Activated naive CD4-positive, alpha-beta T cell treated with anti-CD3 and anti-CD28 coated beads, Interleukin-2, amount 10 ng/mL, durations not matched to agents 7 days and 5 days (primary cell): Measurements from ENCODE around the gene SYF2.
"Not testable (repeated sequence)": the region's sequence is repeated elsewhere in the genome, so short reads cannot be mapped to it uniquely, and the experiment has no call there.

Source experiments
- CTCF ChIA-PET: fragments of 350-600 bp; sonication (Branson Sonifier 250); formaldehyde crosslinking; loops from one replicate; lab custom pipeline; 2021; ENCODE audit warnings: antibody characterized with exemption; lab: Charles Lee
- DNase-seq: peaks from one replicate; pipeline ENCODE4 v3.0.0-alpha.2; 2020
- H3K27ac Mint-ChIP-seq: one replicate; pipeline ENCODE4 v1.8.0; 2021; ENCODE audit warnings: mild to moderate bottlenecking, moderate library complexity, mixed read lengths
- H3K27me3 Mint-ChIP-seq: one replicate; pipeline ENCODE4 v1.8.0; 2021; ENCODE audit warnings: mild to moderate bottlenecking, mixed read lengths
- H3K36me3 Mint-ChIP-seq: one replicate; pipeline ENCODE4 v1.8.0; 2021; ENCODE audit warnings: mixed read lengths
- H3K4me1 Mint-ChIP-seq: one replicate; pipeline ENCODE4 v1.8.0; 2021; ENCODE audit warnings: mixed read lengths
- H3K4me3 Mint-ChIP-seq: one replicate; pipeline ENCODE4 v1.8.0; 2021; ENCODE audit warnings: mild to moderate bottlenecking, moderate library complexity, mixed read lengths
- H3K9me3 Mint-ChIP-seq: one replicate; pipeline ENCODE4 v1.8.0; 2021; ENCODE audit warnings: mixed read lengths

The SYF2 gene

DNA sequence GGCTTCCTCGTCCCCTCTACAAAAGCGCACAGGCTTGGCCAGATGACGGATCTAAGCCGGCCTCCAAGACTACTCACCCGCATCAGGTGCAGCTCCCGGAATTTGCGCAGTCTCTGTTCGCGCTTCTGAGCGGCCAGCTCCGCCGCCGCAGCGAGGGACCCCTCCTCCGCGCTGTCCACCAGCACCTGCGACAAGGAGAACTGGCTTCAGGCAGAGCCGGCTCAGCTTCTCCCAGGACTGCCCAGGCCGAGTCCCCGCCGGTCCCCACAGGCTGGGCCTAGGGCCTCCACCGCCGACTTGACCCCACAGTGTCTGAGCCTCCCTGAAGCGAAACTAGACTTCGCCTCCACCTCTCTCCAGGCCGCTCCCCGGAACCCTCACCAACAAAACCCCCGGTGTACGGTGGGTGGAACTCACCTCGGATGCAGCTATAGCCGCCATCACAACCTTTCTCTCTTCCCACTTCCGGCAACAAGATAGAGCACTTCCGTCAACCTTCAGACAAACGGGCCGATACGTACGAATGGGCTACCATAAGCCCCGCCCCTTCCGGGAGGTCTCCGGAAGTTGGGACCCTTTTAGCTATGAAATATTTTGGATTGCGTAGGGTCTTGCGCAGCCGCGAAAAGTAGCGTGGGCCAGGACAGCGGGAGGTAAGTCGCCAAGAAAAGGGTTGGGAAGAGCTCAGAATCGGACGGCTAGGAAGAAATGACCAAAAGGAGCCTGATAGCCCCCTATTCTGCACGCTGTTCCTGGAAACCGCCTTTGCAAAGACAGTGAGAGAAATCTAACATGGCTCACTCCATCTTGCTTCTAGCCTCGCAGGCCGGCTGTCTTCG is at the start of gene SYF2:
Gene SYF2, minus strand, starts transcription at position 476 of the 839 bp plus-strand sequence. Its CDS starts 35 bp downstream, at position 441.
- H3K9me3 Mint-ChIP-seq: no peaks in the 10 kb centered on the region
- no peak within 1 kb of the TSS for H3K27ac Mint-ChIP-seq
- CTCF ChIA-PET: interaction anchor here (0.6 to 1.1 kb wide), 2 partner anchors 15 to 287 kb away, joined by 3 to 4 read pairs; partner anchors contain the start of gene RSRP1
- peaks cover 30% of the 10 kb centered on the region for H3K4me1 Mint-ChIP-seq
- H3K4me3 Mint-ChIP-seq: no peak within 1 kb of the TSS
- peak; percentile 93 for DNase-seq
- no peaks in the 10 kb centered on the region for H3K27me3 Mint-ChIP-seq
- H3K36me3 Mint-ChIP-seq: peaks cover 27% of the 10 kb centered on the region

DNA sequence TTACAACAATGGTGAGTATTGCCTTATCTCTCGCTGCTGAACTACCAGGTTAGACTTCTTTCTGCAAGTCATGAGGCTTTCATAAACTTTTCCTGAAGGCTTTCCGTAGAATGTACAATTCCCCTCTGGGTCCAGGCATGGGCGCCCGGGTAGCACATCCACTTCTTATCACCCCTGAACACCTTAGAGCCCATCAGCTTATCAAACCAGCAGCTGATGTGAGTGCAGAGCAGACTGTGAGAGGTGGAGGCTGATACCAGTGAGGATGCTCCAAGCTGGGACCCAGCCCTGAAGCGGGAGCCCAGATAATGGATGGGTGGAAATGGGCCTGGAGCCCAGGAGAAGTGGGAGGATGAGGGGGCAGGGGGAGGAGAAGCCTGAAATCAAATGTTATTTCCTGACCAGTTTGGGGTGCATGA is 47.4 kb upstream of the SYF2 start:
- DNase-seq, H3K36me3 Mint-ChIP-seq, H3K27ac Mint-ChIP-seq, CTCF ChIA-PET, H3K4me3 Mint-ChIP-seq, H3K9me3 Mint-ChIP-seq, H3K4me1 Mint-ChIP-seq: not testable (repeated sequence)
- H3K27me3 Mint-ChIP-seq: peaks cover 16% of the 10 kb centered on the region

DNA sequence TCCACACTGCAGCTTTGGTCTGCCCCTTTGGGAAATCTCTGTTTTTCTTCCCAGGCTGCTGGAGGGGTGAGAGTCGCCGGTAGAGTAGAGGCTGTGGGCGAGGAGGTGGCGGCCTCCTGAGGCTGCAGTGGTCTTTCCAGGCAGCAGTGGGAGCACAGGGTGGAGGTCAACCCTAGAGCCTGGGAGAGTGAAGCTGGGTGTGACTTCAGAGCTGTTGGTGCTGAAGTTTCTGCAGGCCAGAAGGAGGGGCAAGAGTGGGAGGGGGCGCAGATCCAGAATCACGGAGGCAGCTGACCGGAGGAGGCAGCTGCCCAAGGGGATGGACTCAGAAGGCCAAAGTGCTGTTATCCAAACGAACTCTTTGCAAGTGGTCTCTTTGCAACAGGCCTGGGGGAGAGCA is 46.5 kb upstream of the SYF2 start:
- CTCF ChIA-PET, H3K27ac Mint-ChIP-seq: not testable (repeated sequence)

DNA sequence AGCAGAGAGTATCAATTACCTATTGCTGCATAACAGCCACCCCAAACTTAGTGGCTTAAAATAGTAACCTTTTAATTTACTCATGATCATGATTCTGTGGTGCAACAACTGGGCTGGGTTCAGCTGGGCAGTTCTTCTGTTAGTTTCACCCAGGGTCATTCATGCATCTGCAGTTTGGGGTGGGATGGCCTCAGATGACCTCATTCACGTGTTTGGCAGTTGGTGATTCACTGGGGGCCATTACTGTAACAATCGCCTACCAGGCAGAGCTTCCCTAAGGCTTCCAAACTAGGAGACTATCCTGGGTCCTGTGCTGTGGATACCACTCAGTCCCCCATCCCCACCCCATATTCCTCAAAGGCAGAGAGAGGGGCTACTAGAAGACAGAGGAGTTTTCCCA is 46.1 kb upstream of the SYF2 start:
- H3K9me3 Mint-ChIP-seq, H3K4me1 Mint-ChIP-seq, CTCF ChIA-PET, H3K27ac Mint-ChIP-seq, H3K36me3 Mint-ChIP-seq, DNase-seq, H3K4me3 Mint-ChIP-seq: not testable (repeated sequence)
- H3K27me3 Mint-ChIP-seq: peaks cover 15% of the 10 kb centered on the region

More for the DNA sequence above, 46.5 kb upstream of the SYF2 start:
- peaks cover 15% of the 10 kb centered on the region for H3K27me3 Mint-ChIP-seq
- not testable (repeated sequence) for H3K4me1 Mint-ChIP-seq, DNase-seq, H3K9me3 Mint-ChIP-seq, H3K4me3 Mint-ChIP-seq, H3K36me3 Mint-ChIP-seq

DNA sequence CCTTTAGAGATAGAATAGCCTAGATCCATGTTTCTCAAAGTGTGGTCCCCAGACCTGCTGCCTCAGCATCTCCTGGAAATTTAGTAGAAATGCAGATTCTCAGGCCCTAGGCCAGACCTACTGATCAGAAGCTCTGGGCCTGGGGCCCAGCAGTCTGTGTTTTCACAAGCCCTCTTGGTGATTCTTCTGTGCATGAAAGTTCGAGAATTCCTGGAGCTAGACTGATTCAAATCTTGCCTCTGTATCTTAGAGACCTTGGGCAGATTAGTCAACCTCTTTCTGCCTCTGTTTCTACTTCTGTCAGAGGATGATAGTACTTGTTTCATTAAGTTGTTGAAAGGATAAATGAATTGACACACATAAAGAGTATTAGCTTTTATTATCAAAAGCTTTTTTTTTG is 45.0 kb upstream of the SYF2 start:
- H3K4me1 Mint-ChIP-seq, H3K27ac Mint-ChIP-seq, CTCF ChIA-PET, H3K9me3 Mint-ChIP-seq, DNase-seq, H3K4me3 Mint-ChIP-seq, H3K36me3 Mint-ChIP-seq: not testable (repeated sequence)
- peaks cover 16% of the 10 kb centered on the region for H3K27me3 Mint-ChIP-seq

DNA sequence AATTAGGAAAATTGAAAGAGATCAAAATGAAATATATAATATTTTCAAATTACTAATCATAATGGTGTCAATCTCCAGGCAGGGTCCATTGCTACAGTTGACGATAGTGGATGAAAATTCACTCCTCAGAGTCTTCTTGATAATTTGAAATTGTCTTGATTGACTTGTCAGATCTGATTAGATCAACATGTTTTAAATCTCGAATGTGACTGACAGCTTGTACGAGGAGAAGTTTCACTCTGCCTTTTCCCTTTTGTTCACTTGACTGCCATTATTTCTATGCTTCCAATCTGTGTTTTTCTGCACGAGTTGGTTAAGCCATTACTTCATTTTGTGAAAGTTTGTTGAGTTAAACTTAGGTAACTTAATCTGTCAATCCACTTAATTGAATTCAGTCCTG is 43.3 kb upstream of the SYF2 start:
- H3K4me3 Mint-ChIP-seq, DNase-seq, H3K4me1 Mint-ChIP-seq, H3K36me3 Mint-ChIP-seq, CTCF ChIA-PET, H3K27ac Mint-ChIP-seq, H3K9me3 Mint-ChIP-seq: not testable (repeated sequence)
- H3K27me3 Mint-ChIP-seq: peaks cover 24% of the 10 kb centered on the region

DNA sequence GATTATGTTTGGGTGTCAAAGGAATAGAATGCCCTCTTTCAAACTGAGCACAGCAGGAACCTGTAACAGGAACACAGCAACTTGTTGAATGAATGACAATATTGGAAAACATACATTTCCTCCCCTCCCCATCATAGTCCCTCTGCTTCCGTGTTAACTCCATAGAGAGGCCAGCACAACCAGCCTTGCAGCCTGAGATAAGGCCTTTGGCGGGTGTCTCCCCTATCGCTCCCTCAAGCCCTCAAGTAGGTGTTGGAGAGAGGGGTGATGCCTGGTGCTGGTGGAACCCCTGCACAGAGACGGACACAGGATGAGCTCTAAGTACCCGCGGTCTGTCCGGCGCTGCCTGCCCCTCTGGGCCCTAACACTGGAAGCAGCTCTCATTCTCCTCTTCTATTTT is 39.9 kb upstream of the SYF2 start, which contains the start of gene RHD:
Gene RHD, plus strand, starts transcription at position 272 of the 400 bp plus-strand sequence. Its CDS starts 39 bp downstream, at position 311.
- H3K27ac Mint-ChIP-seq, H3K4me1 Mint-ChIP-seq, H3K9me3 Mint-ChIP-seq, H3K4me3 Mint-ChIP-seq, DNase-seq, H3K36me3 Mint-ChIP-seq, CTCF ChIA-PET: not testable (repeated sequence)
- H3K27me3 Mint-ChIP-seq: peaks cover 27% of the 10 kb centered on the region

DNA sequence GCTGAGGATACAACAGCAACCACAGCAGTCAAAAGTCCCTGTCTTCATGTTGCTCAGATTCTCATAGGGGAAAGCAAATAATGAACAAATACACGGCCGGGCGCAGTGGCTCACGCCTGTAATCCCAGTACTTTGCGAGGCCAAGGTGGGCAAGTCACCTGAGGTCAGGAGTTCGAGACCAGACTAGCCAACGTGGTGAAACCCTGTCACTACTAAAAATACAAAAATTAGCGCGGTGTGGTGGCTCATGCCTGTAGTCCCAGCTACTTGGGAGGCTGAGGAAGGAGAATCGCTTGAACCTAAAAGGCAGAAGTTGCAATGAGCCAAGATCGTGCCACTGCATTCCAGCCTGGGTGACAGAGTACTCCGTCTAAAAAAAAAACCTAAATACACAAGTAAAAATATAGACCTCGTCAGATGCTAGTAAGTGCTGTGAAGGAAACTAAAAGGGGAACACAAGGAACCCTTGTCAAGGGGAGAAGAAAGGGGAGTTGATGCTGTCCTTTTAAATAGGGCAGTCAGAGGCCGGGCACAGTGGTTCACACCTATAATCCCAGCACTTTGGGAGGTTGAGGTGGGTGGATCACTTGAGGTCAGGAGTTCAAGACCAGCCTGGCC is 36.0 kb upstream of the SYF2 start:
- not testable (repeated sequence) for H3K9me3 Mint-ChIP-seq, H3K36me3 Mint-ChIP-seq, H3K4me1 Mint-ChIP-seq, DNase-seq
- Mint-ChIP-seq H3K4me3 (peak overlapping the region; percentile 72), H3K27me3 (peaks cover 20% of the 10 kb centered on the region), H3K27ac (peak overlapping the region; percentile 82)
- CTCF ChIA-PET: interaction anchor here (1.0 kb wide), 1 partner anchor 20 kb away, joined by 3 read pairs; no protein-coding TSS in a partner anchor

DNA sequence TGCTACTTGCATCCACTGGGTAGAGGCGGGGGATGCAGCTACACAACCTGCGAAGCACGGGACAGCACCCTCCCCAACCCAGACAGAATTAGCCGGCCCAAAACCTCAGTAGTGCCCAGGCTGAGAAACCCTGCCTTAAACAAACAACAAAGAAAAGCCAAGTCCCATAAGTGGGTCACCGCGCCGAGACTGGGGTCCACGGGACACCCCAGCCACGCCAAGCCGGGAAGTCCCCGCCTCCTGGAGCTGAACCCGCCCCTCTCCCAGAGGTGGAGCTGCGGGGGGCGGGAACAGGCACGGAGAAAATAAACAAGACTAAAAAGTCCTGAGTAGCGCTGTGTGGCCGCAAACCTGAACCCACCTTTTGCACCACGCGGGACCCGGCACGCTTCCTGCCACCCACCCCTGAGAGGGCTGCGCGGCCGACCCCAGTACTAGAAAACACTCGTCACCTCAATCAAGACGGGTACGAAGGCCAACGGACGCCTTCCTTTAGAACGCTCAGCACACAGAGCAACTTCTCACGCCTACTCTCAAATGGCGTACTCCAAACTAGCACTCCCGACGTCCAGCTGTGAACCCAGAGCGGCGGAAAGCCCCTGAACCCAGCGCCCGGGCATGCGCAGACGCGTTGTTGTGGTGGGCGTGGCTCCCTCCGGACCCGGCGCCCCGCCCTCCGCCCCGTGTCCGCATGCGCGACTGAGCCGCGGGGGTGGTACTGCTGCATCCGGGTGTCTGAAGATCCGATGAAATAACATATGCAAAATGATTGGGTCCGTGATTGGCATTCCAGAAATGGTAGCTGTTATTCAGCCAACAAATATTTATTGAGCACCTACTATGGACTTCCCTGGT is 35.2 kb upstream of the SYF2 start:
- not testable (repeated sequence) for H3K4me1 Mint-ChIP-seq, H3K9me3 Mint-ChIP-seq
- Mint-ChIP-seq H3K27me3 (peaks cover 20% of the 10 kb centered on the region), H3K27ac (peak overlapping the region; percentile 82), H3K4me3 (peak overlapping the region; percentile 72), H3K36me3 (peaks cover 12% of the 10 kb centered on the region)
- peak; percentile 83 for DNase-seq
- CTCF ChIA-PET: interaction anchor here (1.0 kb wide), 1 partner anchor 19 kb away, joined by 3 read pairs; no protein-coding TSS in a partner anchor

DNA sequence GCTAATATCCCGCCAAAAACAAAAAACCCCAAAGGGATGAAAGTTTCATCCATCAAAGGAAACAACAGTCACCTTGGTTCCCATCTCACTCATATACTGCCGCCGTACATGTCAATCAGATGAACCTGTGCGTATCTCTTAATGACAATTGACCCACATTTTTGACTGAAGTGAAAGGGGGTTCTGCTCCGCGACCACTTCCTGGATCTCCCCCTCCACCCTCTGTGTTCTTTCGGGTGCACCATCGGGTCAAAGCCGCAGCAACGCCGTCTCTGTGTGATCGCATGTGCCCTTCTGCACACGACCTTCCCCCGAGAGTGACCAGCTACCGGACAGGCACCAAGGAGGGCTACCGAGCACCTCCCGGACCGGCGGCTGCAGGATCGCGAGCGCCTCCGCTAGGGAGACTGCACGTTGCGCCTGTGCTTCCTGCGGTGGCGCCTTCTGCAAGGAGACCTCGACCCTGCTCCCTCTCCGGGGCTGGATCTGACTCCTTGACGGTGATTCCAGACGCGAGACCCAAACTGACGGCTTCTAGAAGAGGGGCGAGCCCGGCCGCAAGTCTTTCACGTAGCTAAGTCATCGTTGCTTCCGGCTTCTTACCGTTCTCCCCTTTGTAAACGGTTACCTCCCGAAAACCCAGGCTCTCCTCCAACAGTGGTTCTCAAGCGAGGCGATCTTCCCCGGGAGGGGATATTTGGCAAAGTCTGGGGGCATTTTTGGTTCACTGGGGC is 34.4 kb upstream of the SYF2 start:
- H3K27me3 Mint-ChIP-seq: peaks cover 16% of the 10 kb centered on the region
- CTCF ChIA-PET, H3K4me1 Mint-ChIP-seq, H3K9me3 Mint-ChIP-seq: not testable (repeated sequence)
- peak; percentile 29 for DNase-seq
- H3K27ac Mint-ChIP-seq: peak overlapping the region; percentile 83
- H3K36me3 Mint-ChIP-seq: peaks cover 12% of the 10 kb centered on the region
- H3K4me3 Mint-ChIP-seq: peak overlapping the region; percentile 85

DNA sequence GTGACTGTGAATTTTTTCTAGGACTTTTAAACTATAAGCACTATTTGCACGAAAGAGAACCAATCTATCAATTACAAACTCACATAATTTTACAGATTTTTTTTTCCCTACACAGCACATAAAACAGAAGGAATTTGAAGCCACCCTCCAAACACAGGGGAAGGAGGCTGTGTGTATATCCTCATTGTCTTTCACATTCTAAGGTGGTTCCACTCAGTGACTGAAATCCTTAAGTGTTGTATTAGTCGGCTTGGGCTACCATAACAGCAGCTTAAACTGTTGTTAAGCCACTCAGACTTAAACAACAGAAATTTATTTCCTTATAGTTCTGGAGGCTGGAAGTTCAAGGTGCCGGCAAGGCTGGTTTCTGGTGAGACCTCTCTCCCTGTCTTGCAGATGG is 28.0 kb upstream of the SYF2 start:
- peaks cover 12% of the 10 kb centered on the region for H3K36me3 Mint-ChIP-seq
- H3K9me3 Mint-ChIP-seq, DNase-seq, H3K27ac Mint-ChIP-seq, H3K27me3 Mint-ChIP-seq, H3K4me3 Mint-ChIP-seq, CTCF ChIA-PET: not testable (repeated sequence)
- H3K4me1 Mint-ChIP-seq: peaks cover 18% of the 10 kb centered on the region

DNA sequence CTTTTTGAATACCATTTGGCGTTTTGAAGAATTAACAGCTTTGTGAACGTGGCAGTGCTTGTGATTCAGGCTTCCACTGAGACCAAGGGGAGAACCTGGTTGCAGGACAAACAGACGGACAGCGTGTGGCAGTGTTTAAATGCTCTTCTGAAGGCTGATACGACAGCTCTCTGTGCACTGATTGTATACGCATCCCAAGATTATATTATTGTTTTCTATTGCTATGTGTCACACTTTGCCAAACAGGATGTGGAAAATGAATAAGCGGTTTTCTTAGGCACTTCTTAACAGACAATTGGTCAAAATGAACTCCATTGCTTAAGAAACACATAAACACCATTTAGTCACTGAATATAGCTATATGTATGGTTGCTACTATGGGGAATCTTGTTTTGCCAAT is 27.5 kb upstream of the SYF2 start:
- Mint-ChIP-seq H3K4me1 (peaks cover 18% of the 10 kb centered on the region), H3K36me3 (peaks cover 12% of the 10 kb centered on the region)
- H3K4me3 Mint-ChIP-seq, CTCF ChIA-PET, H3K9me3 Mint-ChIP-seq, DNase-seq, H3K27ac Mint-ChIP-seq, H3K27me3 Mint-ChIP-seq: not testable (repeated sequence)

DNA sequence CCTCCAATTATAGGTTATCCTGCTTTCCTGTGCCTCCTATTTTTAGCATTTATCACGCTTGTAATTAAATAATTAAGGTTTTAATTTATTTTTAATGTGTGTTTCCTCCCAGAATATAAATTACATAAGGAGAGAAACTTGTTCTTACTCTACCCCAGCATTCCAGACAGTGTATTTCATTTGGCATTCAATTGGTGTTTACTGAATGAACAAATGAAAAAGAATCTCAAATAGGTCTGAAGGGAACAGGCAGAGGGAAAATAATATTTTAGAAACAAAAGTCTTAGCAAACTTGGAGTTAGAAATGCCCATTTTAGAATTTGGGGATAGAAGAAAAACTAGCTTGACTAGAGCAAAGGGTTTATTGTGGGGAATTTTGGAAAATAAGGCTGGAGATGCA is 24.9 kb upstream of the SYF2 start:
- H3K27ac Mint-ChIP-seq: no peak overlapping the region
- no peak for DNase-seq
- H3K9me3 Mint-ChIP-seq: no peaks in the 10 kb centered on the region
- no peaks in the 10 kb centered on the region for H3K27me3 Mint-ChIP-seq
- peaks cover 16% of the 10 kb centered on the region for H3K4me1 Mint-ChIP-seq
- CTCF ChIA-PET: no interaction called here
- no peaks in the 10 kb centered on the region for H3K36me3 Mint-ChIP-seq
- no peak overlapping the region for H3K4me3 Mint-ChIP-seq
